Panc1 (cell line): ENCODE measurements around the gene IGSF22.

Experiments used
- CTCF ChIP-seq: fragments of 450-650 bp; IDR thresholded peaks from 2 replicates; pipeline ENCODE4 v1.5.1; 2017; ENCODE audit warnings: mild to moderate bottlenecking
- POLR2AphosphoS5 ChIP-seq: IDR thresholded peaks from 2 replicates; pipeline ENCODE4 v1.6.1; 2012; ENCODE audit warnings: mild to moderate bottlenecking, low read depth, low read length, moderate library complexity
- REST ChIP-seq, 2 experiments: IDR thresholded peaks; 2 replicates each; pipeline ENCODE4 v1.6.1; 2011 to 2012; ENCODE audit warnings: low read depth in 2 of 2, control low read depth in 1 of 2, low read length in 1 of 2, mild to moderate bottlenecking in 1 of 2, moderate library complexity in 1 of 2; ENCODE audit not compliant: insufficient read depth in 1 of 2
- TCF7L2 ChIP-seq: IDR thresholded peaks from 2 replicates; pipeline ENCODE4 v1.6.1; 2011; ENCODE audit warnings: mild to moderate bottlenecking, low read depth, low read length, inconsistent platforms

DNA sequence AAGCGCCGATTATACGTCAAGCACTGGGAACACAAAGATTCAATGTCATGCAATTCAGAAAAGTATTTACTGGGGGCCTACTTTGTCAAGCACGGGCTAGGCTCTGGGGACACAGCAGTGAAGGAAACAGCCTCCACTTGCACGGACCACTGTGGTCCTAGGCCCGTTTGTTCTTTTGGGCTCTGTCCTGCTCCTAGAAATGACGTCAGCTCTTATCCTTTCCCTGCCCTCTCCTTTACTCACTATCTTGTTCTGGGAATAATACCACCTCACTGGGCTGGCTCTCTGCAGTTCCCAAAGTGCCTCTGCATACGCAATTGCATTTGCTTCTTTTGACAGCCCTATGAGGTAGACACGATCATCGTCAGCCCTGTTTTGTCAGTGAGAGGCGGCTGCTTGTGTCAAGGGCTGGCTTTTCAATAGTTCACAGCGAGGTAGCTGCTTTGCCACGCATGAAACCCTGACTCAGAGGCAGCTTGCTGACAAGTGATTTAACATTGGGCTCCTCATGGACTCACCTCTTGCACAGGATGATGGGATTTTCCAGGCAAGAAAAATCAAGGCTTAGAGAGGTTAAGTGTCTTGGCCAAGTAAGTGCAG lies 22.9 kb upstream of the IGSF22 start:
- TF ChIP-seq CTCF (no peak), POLR2AphosphoS5 (no peak), TCF7L2 (no peak), REST (IDR thresholded peaks at IDR 0.05; ENCODE audit: insufficient read depth in 1 of 2, low read depth in 2 of 2, low read length in 1 of 2) (no peak)
